GM12892 (cell line): ENCODE results near the gene SRP68. TPM values are rescaled to one million over a fixed set of nuclear protein-coding genes. Genes with fewer than 3 reads are reported as not detected.

Experiments used
- DNase-seq: peaks from one replicate; pipeline ENCODE4 v3.0.0; 2011; ENCODE audit not compliant: insufficient read length
- FAIRE-seq: peaks from 2 replicates; lab custom pipeline; 2011; peaks lifted over from hg19 to GRCh38; lab: Jason Lieb, UNC
- POLR2A ChIP-seq: IDR thresholded peaks from 2 replicates; pipeline ENCODE4 v1.6.1; 2011; ENCODE audit warnings: low read depth, low read length, control low read depth
- POLR2AphosphoS5 ChIP-seq: IDR thresholded peaks from 2 replicates; pipeline ENCODE4 v1.6.1; 2011; ENCODE audit warnings: low read depth, low read length, control low read depth
- TAF1 ChIP-seq: IDR thresholded peaks from 2 replicates; pipeline ENCODE4 v1.6.1; 2011; ENCODE audit warnings: low read depth, mild to moderate bottlenecking, control low read depth, low read length, borderline replicate concordance
- polyA plus RNA-seq: library from polyadenylated mRNA; unstranded; fragments of >200 nt; gene quantifications from one replicate; pipeline ENCODE4 v1.2.1, GENCODE V29; 2012; ENCODE audit warnings: missing spikeins, inconsistent platforms; ENCODE audit not compliant: missing spikeins

SRP68 gene
- 37.8 TPM for polyA plus RNA-seq

DNA sequence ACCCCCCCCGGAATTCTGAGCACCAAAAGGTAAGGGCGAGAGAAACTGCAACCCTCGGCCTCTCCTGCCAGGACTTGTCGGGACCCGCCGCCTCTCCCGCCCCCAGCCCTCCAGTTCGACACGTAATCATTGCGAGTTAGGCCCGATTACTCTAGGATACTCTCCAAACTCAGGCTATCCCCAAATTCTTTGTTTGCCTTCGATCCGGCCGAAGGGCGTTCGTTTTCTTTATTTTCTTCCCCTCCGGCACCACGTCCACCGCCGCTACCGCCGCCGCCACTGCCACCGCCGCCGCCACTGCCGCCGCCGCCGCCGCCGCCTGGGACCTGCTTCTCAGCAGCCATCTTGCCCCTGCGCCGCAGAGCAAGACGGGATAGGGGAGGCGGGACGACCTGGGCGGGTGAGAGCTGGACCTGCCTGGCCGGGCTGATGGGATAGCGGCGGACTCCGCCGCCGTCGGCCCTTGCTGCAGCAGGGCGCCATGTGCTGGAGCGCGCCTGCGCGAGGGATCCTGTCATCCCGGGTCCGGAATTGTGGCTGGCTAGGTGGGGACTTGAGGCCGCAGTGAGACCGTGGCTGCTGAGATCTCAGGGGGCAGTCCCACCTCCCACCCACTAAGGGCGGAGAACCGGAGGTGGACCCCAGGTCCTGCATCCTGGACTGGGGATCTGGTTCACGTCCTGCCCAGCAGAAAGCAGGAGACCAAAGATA lies at the start of gene SRP68:
Gene SRP68 (minus strand): TSS at position 370 of the 711 bp plus-strand sequence. CDS start 26 bp downstream, at position 344.
- FAIRE-seq (peak; percentile 99), DNase-seq (peak; percentile 87)
- TF ChIP-seq POLR2AphosphoS5 (peak; percentile 45; the same call in 1 of the 2 replicates), POLR2A (peak; percentile 88), TAF1 (peak; percentile 68; the same call in 1 of the 2 replicates)

DNA sequence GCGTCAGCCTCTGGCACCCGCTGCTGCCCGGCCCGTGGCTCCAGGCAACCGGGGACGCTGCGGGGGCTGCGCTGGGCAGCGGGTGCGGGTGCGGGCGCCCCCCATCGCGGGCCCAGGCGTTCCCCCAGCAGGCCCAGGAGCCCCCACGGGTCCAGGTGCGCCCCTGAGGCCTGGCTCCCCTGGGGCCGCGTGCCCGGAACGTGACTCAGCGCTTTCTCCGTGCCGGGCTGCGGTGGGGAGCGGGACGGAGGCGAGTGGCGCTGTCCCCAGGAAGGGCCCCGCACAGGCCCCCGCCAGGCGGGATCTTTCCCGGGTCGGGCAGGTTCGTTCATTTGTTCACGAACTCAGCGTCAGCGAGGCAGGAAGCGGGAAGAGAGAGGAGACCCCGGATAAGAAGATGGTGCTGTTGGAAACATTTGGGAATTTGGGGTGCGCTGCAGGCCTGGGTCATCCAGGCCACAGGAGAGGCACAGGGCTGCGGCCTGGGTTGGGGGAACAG lies 49.7 kb upstream of the SRP68 start:
- DNase-seq = no peak
- no peak for TF ChIP-seq TAF1
- TF ChIP-seq POLR2A = no peak
- no peak for TF ChIP-seq POLR2AphosphoS5
- FAIRE-seq = no peak

DNA sequence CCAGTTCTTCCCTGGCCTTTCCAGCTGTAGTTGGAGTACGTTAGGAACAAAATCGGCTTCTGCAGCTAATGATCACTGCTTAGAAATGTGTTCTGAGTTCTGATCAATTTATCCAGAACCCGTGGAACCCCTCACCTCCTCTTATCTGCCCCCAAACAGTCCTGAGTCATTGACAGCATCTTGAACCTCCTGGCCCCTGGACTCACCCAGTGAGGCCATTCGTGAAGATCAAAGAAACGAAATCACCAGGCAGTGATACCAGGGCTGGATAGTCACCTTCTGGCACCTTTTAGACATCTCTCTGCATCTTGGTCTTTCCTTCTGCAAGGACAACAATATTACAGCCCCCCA lies 48.3 kb upstream of the SRP68 start:
- DNase-seq = no peak
- no peak for FAIRE-seq

DNA sequence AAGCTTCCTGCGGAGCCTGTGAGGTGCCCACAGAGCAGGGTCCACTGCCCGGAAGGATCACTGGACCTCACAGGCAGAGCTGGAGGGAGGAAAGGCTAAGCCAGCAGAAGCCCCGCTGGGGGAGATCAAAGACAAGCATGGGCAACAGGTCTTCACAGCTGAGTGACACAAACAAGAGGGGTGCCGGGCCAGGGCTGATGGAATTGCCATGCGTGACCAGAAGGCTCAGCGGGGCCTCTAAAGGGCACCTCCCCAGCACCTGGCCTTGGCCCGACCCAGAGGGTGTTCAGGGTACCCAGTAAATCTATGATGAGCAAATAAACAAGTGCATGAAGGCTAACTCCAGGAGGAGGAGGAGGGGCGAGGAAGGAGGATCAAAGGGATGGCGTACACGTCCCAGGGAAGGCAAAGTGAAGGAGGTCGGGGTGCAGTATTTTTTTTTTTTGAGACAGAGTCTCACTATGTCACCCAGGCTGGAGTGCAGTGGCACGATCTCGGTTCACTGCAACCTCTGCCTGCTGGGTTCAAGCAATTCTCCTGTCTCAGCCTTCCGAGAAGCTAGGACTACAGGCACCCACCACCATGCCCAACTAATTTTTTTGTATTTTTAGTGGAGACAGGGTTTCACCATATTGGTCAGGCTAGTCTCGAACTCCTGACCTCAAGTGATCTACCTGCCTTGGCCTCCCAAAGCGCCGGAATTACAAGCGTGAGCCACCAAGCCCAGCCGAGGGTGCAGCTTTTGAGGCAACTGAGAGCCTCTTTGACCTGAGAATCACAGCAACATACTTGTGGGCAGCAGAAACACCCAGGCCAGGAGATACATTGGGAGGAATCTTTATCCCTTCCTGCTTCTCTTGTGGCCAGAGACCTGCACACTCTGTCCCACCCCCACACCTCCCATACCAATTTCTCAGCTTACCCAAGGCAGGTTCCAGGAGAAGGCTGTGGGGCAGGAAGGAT lies 47.4 kb upstream of the SRP68 start:
- FAIRE-seq (no peak), DNase-seq (no peak)
- TF ChIP-seq POLR2AphosphoS5 (no peak), POLR2A (no peak), TAF1 (no peak)

More for the DNA sequence above, 48.3 kb upstream of the SRP68 start:
- TF ChIP-seq TAF1 = no peak
- no peak for TF ChIP-seq POLR2AphosphoS5
- TF ChIP-seq POLR2A = no peak

DNA sequence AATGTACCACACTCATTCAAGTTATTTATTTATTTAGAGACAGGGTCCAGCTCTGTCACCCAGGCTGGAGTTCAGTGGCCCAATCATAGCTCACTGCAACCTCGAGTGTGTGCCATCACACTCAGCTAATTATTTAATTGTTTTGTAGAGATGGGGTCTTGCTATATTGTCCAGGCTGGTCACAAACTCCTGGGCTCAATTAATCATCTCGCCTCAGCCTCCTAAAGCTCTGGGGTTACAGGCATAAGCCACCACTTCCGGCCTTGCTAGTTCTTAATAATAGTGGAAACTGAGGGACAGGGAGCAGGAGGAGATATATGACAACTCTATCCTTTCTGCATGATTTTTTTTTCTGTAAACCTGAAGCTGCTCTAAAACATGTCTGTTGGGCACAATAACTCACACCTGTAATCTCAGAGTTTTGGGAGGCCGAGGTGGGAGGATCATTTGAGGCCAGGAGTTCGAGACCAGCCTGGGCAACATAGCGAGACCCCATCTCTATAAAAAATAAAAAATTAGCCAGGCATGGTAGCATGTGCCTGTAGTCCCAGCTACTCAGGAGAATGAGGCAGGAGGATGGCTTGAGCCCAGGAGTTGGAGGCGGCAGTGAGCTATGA lies 42.9 kb upstream of the SRP68 start:
- DNase-seq (no peak), FAIRE-seq (no peak)
- TF ChIP-seq TAF1 = no peak
- no peak for TF ChIP-seq POLR2AphosphoS5
- no peak for TF ChIP-seq POLR2A

DNA sequence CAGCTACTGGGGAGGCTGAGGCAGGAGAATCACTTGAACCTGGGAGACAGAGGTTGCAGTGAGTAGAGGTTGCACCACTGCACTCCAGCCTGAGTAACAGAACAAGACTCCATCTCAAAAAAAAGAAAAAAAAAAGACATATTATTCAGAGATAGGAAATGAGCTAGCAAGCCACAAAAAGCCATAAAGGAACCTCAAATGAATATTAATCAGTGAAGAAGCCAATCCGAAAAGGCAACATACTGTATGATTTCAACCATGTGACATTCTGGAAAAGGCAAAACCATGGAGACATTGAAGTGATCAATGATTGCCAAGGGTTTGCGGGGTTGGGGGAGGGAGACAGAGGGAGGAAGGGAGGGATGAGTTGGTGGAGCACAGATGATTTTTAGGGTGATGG lies 39.6 kb upstream of the SRP68 start:
- no peak for TF ChIP-seq TAF1
- TF ChIP-seq POLR2AphosphoS5 = no peak
- no peak for TF ChIP-seq POLR2A
- no peak for FAIRE-seq
- no peak for DNase-seq

DNA sequence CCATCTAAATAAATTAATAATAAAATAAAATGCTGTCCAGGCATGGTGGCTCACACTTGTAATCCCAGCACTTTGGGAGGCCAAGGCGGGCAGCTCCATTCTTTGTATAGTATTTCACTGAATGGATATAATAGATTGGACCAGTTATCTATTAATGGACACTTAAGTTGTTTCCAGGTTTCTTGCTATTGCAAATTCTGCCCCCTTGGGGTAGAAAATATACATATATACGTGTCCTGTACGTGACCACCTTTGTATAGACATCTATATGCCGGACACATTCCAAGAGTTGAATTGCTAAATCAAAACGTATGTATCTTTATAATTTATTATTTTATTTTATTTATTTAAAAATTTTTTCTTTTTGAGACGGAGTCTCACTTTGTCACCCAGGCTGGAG lies 35.2 kb upstream of the SRP68 start:
- DNase-seq (no peak), FAIRE-seq (no peak)
- TF ChIP-seq POLR2A (no peak), TAF1 (no peak), POLR2AphosphoS5 (no peak)

DNA sequence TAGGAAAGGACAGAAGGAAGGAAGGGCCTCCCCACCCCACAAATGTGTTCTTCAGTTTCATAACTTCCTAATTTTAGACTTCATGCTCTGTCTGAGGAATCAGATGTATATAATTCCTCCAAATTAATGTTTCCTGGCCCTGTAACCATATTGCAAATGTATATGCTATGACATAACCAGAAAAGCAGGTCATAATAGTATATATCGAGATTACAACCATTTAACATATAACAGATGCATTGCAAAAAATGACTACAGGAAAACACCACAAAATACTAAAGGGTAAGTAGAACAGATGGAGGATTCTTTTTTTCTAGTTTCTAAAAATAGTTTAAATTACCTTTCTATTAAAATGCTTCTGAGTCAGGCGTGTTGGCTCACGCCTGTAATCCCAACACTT lies 34.4 kb upstream of the SRP68 start:
- no peak for TF ChIP-seq POLR2A
- TF ChIP-seq TAF1 = no peak
- TF ChIP-seq POLR2AphosphoS5 = no peak
- FAIRE-seq = no peak

DNA sequence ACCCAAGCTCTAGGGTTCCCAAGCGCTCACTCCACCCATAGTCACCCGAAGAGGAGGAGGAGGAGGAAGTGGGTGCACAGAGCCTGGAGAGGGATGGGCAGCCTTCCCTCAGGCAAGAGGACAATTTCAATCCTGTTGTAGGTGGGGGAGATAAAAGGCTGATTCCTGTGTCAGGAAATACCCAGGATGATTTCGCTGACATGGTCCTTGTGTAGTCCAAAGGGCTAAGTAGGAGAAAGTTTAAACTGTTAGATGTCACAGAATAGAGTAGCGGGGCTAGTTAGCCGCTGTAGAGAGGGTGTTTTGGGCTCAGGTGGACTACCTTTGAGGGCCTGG lies 32.5 kb upstream of the SRP68 start:
- FAIRE-seq = no peak
- TF ChIP-seq POLR2AphosphoS5 = no peak
- TF ChIP-seq POLR2A = no peak
- no peak for TF ChIP-seq TAF1
- no peak for DNase-seq

More for the DNA sequence above, 34.4 kb upstream of the SRP68 start:
- DNase-seq = no peak

DNA sequence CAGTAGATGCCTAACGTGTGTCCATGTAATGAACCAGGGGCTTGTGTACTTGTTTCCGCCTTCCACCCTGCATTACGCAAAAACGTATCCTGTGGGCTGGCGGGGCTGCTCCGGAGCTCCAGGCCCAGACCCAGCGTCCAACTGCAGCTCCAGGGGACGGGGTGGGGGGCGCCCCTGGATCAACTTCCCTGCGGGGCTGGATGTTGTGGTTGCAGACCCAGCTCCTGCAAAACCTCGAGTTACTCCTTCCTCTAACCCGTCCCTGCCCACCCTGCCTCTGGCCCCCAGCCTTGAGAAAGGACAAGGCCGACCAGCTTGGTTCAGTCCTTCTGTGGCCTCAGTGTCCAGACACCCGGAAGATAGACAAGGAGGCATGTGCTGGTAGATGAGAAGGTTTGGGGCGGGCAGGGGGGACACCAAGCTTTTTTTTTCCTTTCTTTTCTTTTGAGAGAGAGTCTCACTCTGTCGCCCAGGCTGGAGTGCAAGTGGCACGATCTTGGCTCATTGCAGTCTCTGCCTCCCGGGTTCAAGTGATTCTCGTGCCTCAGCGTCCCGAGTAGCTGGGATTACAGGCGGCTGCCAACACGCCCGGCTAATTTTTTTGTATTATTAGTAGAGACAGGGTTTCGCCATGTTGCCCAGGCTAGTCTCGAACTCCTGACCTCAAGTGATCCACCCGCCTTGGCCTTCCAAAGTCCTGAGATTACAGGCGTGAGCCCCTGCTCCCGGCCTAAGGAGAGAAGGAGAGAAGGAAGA lies 32.0 kb upstream of the SRP68 start:
- no peak for FAIRE-seq
- DNase-seq = no peak
- TF ChIP-seq TAF1 = no peak
- TF ChIP-seq POLR2AphosphoS5 = no peak
- no peak for TF ChIP-seq POLR2A
